ENCODE measurements around the gene MPPED2.

Gene MPPED2

GRCh38 chr11:30424844-30425243 is 161.3 kb downstream of the MPPED2 start:
- Histone ChIP-seq H3K27ac (replicated peaks) (no peak overlapping the region), H3K27me3 (ENCODE audit: insufficient read depth, poor library complexity, severe bottlenecking) (peaks cover under 1% of the 10 kb centered on the region), H3K4me3 (replicated peaks; ENCODE audit: insufficient read depth, low read length) (no peak overlapping the region)
- no peak for DNase-seq (ENCODE audit: low read depth in 1 of 2, low spot score in 1 of 2)
- TF ChIP-seq REST (IDR thresholded peaks at IDR 0.05; ENCODE audit: insufficient replicate concordance, low read depth) (no peak), SPI1 (IDR thresholded peaks at IDR 0.05; ENCODE audit: borderline replicate concordance, low read depth) (no peak), POLR2AphosphoS5 (IDR thresholded peaks at IDR 0.05; ENCODE audit: low read depth) (no peak), CTCF (IDR thresholded peaks at IDR 0.05; ENCODE audit: insufficient read depth, low read length) (no peak), GABPA (IDR thresholded peaks at IDR 0.05; ENCODE audit: low read depth) (no peak)

GRCh38 chr11:30424321-30424720 is 161.8 kb downstream of the MPPED2 start:
- Histone ChIP-seq H3K27ac (replicated peaks) (no peak overlapping the region), H3K27me3 (ENCODE audit: insufficient read depth, poor library complexity, severe bottlenecking) (peaks cover 3% of the 10 kb centered on the region), H3K4me3 (replicated peaks; ENCODE audit: insufficient read depth, low read length) (no peak overlapping the region)
- TF ChIP-seq REST (IDR thresholded peaks at IDR 0.05; ENCODE audit: insufficient replicate concordance, low read depth), result no peak
- no peak for TF ChIP-seq GABPA (IDR thresholded peaks at IDR 0.05; ENCODE audit: low read depth)
- no peak for TF ChIP-seq SPI1 (IDR thresholded peaks at IDR 0.05; ENCODE audit: borderline replicate concordance, low read depth)
- no peak for TF ChIP-seq CTCF (IDR thresholded peaks at IDR 0.05; ENCODE audit: insufficient read depth, low read length)
- TF ChIP-seq POLR2AphosphoS5 (IDR thresholded peaks at IDR 0.05; ENCODE audit: low read depth), result no peak
- no peak for DNase-seq (ENCODE audit: low read depth in 1 of 2, low spot score in 1 of 2)

- peaks cover 3% of the 10 kb centered on the region for H3K27me3 ChIP-seq (ENCODE audit: insufficient read depth, poor library complexity, severe bottlenecking)
- H3K27ac ChIP-seq (replicated peaks), result no peak overlapping the region
- TF ChIP-seq REST (IDR thresholded peaks at IDR 0.05; ENCODE audit: insufficient replicate concordance, low read depth), result no peak
- TF ChIP-seq CTCF (IDR thresholded peaks at IDR 0.05; ENCODE audit: insufficient read depth, low read length), result no peak
- TF ChIP-seq GABPA (IDR thresholded peaks at IDR 0.05; ENCODE audit: low read depth), result no peak
- TF ChIP-seq SPI1 (IDR thresholded peaks at IDR 0.05; ENCODE audit: borderline replicate concordance, low read depth), result no peak
- no peak for TF ChIP-seq POLR2AphosphoS5 (IDR thresholded peaks at IDR 0.05; ENCODE audit: low read depth)
- no peak for DNase-seq (ENCODE audit: low read depth in 1 of 2, low spot score in 1 of 2)
- no peak overlapping the region for H3K4me3 ChIP-seq (replicated peaks; ENCODE audit: insufficient read depth, low read length)
Measured at GRCh38 chr11:30423886-30424285, 162.3 kb downstream of the MPPED2 start.

Data from HL-60 (cell line).